T-helper 17 cell (primary cell): ENCODE measurements around the gene KIRREL3. TPM values are rescaled to one million over a fixed set of nuclear protein-coding genes. Genes with fewer than 3 reads are reported as not detected.

Experiments used
- ATAC-seq: fragments of 150-1000 bp; cut with Tn5 transposase; 2 replicates; pipeline ENCODE4 v1.10.0; 2021; ENCODE audit warnings: mild to moderate bottlenecking, moderate library complexity
- DNase-seq, 3 donors: peaks; one replicate each; pipeline versions ENCODE4 v3.0.0 to v3.0.0-alpha.2; 2020 to 2021
- H3K9me3 ChIP-seq: one replicate; pipeline ENCODE4 v1.7.0; 2013; ENCODE audit warnings: low read length, mild to moderate bottlenecking; ENCODE audit not compliant: control insufficient read depth, poor library complexity, severe bottlenecking
- H3K27ac Mint-ChIP-seq: one replicate; pipeline ENCODE4 v1.8.0; 2022; ENCODE audit warnings: mild to moderate bottlenecking, moderate library complexity, mixed read lengths
- H3K27me3 Mint-ChIP-seq: one replicate; pipeline ENCODE4 v1.8.0; 2022; ENCODE audit warnings: mixed read lengths
- H3K36me3 Mint-ChIP-seq: one replicate; pipeline ENCODE4 v1.8.0; 2022; ENCODE audit warnings: low read depth, mixed read lengths
- H3K4me1 Mint-ChIP-seq: one replicate; pipeline ENCODE4 v1.8.0; 2022; ENCODE audit warnings: mild to moderate bottlenecking, mixed read lengths
- H3K4me3 Mint-ChIP-seq: one replicate; pipeline ENCODE4 v1.8.0; 2022; ENCODE audit warnings: mild to moderate bottlenecking, moderate library complexity, mixed read lengths
- total RNA-seq, 4 donors: library from RNA in 2 of 4; stranded (reverse) in 2 of 4; gene quantifications; one replicate each; pipeline ENCODE4 v1.2.3 and lab custom pipeline; 2022 to 2026

Gene KIRREL3
- total RNA-seq, 2 donors from 2014 or later, result not detected

DNA sequence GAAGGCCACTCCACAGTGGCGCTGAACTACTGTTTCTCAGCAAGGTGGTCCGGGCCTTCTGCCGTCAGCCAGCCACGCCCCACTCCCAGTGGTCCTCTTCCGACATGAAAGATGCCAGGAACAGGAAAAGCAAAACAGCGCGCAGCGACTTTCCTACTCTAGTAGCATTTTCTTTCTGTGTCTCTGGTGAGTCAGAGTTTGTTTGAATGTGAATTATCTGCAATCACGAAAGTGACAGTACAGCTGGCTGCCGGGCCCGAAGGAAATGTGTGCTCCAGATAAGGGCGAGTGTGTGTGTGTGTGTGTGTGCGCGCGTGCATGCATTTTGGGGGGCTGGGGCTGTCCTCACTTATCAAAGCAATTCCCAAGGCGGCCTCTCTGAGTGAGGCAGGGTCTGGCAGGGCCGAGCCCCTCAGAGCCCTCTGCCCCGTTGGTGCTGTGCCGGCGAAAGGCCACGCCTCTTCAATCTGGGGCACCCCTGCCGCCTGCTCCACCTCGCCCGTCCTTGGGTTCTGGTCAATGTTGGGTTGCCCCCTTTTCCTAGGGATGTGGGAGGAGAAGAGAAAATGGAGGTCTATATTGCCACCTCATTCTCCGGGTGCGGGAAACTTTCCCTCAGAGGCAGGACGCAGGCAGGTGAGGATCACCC is 288.5 kb downstream of the KIRREL3 start:
- no peaks in the 10 kb centered on the region for H3K4me1 Mint-ChIP-seq
- H3K27ac Mint-ChIP-seq, result no peak overlapping the region
- H3K36me3 Mint-ChIP-seq, result no peaks in the 10 kb centered on the region
- DNase-seq (no peak), ATAC-seq (no peak)
- no peaks in the 10 kb centered on the region for H3K9me3 ChIP-seq
- no peak overlapping the region for H3K4me3 Mint-ChIP-seq
- H3K27me3 Mint-ChIP-seq, result peaks cover 31% of the 10 kb centered on the region

DNA sequence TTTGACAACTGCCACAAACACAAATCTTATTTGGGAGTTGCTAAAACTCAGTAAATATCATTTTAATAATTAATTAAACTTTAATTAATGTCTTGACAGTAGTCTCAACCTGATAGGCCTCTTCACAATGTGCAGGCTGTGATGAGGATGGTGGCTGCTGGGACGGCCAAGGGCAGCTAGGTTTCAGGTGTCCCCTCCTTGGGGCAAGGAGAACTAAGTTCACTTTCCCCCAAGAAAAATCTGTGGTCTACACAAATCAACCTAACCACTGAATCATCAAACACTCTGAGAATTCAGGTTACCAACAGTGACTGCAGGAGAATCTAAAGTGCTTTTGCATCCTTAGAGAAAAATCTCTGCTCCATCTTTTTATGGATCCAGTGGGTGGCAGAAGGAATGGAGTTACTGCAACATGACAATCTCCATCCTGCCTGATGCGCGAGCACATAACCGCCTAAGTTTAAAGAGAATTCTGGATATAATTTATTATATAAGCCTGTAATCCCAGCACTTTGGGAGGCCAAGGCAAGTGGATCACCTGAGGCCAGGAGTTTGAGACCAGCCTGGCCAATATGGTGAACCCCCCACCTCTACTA is 289.7 kb downstream of the KIRREL3 start:
- Mint-ChIP-seq H3K4me3 (no peak overlapping the region), H3K27me3 (peaks cover 31% of the 10 kb centered on the region)

DNA sequence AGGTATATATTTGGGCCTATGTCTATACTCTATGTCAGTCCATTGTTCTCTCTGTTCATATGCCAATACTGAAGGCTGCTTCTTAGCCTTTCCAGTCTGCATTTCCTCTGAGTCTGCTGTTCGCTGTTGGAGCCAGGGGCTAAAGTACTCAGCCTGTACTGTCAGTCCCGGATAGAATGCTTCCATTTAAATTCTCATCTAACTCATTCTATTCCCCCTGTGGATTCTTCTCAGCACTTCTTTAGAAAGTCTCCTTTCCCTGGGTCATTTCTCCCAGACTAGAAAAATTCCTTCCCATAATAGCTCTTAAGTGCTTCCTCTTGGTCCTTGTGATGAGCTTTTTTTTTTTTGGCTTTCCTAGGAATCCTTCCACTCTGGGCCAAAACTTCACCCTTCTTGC is 293.1 kb downstream of the KIRREL3 start:
- no peak overlapping the region for H3K27ac Mint-ChIP-seq
- no peaks in the 10 kb centered on the region for H3K9me3 ChIP-seq
- DNase-seq (no peak), ATAC-seq (no peak)
- H3K4me3 Mint-ChIP-seq, result no peak overlapping the region
- H3K27me3 Mint-ChIP-seq, result peaks cover 23% of the 10 kb centered on the region
- H3K36me3 Mint-ChIP-seq, result no peaks in the 10 kb centered on the region
- no peaks in the 10 kb centered on the region for H3K4me1 Mint-ChIP-seq

More for the DNA sequence above, 289.7 kb downstream of the KIRREL3 start:
- no peak overlapping the region for H3K27ac Mint-ChIP-seq
- no peaks in the 10 kb centered on the region for H3K4me1 Mint-ChIP-seq
- ATAC-seq (no peak), DNase-seq (no peak)
- H3K9me3 ChIP-seq, result no peaks in the 10 kb centered on the region
- H3K36me3 Mint-ChIP-seq, result no peaks in the 10 kb centered on the region

DNA sequence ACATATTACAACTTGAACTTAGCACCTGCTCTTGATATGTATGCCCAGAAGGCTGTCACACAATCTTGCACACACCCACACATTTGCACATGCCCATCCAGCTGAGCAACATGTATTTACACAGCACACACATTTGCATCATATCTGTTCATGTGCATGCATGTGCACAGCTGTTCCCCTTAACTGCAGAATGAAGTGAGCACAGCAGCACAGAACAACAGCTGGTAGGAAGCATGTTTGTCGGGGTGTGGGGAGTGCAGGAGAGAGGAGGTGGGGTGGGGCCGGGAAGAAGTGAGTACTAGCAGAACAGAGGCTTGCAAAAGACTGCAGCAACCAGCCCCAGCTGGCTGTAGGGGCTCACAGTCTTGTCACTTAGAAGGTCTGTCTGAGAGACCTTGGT is 296.5 kb downstream of the KIRREL3 start:
- no peak overlapping the region for H3K27ac Mint-ChIP-seq
- H3K27me3 Mint-ChIP-seq, result peaks cover 19% of the 10 kb centered on the region
- no peaks in the 10 kb centered on the region for H3K9me3 ChIP-seq
- no peaks in the 10 kb centered on the region for H3K36me3 Mint-ChIP-seq
- H3K4me3 Mint-ChIP-seq, result no peak overlapping the region
- DNase-seq, result no peak
- no peak for ATAC-seq
- H3K4me1 Mint-ChIP-seq, result no peaks in the 10 kb centered on the region

DNA sequence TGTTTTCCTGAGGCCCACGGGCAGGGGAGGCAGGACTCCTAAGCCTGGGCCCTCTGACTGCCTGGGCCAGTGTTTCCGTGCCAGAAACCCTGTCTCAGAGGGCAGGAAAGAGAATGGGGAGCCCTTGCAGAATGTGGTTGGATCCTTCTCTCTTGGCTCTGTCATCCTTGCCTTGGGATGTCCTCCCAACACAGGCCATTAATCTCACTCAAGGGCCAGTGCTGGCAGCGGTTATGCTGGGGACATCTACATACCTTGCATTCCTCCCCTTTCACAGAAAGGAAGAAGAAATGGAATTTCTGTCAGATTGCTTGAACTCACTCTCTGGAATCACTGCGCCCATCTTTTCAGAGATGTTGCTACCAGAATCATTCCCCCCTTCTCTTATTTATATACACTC is 296.9 kb downstream of the KIRREL3 start:
- no peak overlapping the region for H3K27ac Mint-ChIP-seq
- ATAC-seq, result no peak
- H3K4me3 Mint-ChIP-seq, result no peak overlapping the region
- DNase-seq, result no peak
- H3K27me3 Mint-ChIP-seq, result peaks cover 18% of the 10 kb centered on the region
- no peaks in the 10 kb centered on the region for H3K36me3 Mint-ChIP-seq
- no peaks in the 10 kb centered on the region for H3K4me1 Mint-ChIP-seq
- H3K9me3 ChIP-seq, result no peaks in the 10 kb centered on the region

DNA sequence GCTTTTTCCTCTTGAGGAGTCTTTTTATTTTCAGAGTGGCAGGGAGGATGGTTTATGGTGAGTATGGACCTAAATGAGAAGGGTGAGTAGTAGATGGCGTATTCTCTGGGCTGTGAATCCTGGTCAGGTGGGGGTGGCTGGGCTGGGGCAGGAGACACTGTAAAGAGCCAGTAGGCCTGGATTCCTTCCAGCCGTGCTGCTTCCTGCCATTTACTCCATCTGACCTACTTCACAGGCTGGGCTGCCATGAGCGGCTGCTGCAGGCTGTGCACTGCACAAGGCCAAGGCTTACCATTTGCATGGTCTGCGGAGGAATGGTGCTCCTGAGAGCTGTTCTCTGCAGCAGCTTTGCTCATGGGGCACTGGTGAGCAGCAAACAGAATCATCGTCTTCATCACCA is 297.6 kb downstream of the KIRREL3 start:
- H3K9me3 ChIP-seq, result no peaks in the 10 kb centered on the region
- ATAC-seq, result no peak
- no peak overlapping the region for H3K27ac Mint-ChIP-seq
- H3K4me1 Mint-ChIP-seq, result no peaks in the 10 kb centered on the region
- peaks cover 24% of the 10 kb centered on the region for H3K27me3 Mint-ChIP-seq
- no peak overlapping the region for H3K4me3 Mint-ChIP-seq
- H3K36me3 Mint-ChIP-seq, result no peaks in the 10 kb centered on the region
- no peak for DNase-seq

DNA sequence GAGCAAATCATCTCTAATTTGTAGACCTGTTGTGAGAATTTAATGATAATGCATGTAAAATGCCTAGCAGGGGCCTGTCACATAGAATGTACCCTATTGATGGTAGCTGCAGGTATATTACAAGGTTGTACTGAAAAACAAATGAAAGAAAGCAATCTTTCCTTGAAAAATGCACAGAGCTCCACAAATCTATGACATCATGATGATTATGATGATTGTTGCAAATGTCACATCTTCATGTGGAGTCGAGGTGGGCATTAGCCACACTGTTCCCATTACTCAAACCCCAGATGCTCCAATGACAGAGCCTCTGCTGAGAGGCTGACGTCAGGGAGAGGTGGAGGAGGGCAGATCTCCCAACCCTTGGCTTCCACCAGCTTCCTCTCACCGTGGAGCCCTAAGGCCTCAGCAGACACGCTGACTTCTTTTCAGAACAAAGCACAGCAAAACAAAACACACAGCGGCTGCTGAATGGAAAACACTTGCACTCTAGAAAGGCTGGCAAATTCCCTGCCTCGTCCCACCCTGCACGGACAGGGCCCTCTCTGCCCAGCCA is 298.3 kb downstream of the KIRREL3 start:
- DNase-seq (no peak), ATAC-seq (no peak)
- H3K9me3 ChIP-seq, result no peaks in the 10 kb centered on the region
- H3K4me3 Mint-ChIP-seq, result no peak overlapping the region
- peaks cover 26% of the 10 kb centered on the region for H3K27me3 Mint-ChIP-seq
- H3K36me3 Mint-ChIP-seq, result no peaks in the 10 kb centered on the region
- H3K4me1 Mint-ChIP-seq, result no peaks in the 10 kb centered on the region
- H3K27ac Mint-ChIP-seq, result no peak overlapping the region

DNA sequence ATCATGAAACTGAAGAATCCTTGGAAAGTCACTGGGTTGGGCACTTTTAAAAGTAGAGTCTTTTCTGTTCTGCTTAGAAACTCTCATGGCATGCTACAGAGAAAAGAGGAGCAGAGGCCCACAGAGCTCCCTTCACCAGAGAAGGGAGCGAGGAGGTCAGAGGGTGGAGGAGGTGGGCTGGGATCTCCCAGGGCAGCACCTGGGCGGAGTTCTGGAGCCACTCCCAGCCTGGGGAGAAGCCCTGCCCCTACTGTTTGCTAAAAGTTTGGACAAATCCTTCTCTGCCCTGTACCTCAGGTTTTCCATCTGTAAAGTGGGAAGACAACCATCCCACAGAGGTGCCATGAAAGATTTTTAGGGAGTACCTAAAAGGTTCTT is 299.1 kb downstream of the KIRREL3 start:
- H3K36me3 Mint-ChIP-seq, result no peaks in the 10 kb centered on the region
- H3K27ac Mint-ChIP-seq, result no peak overlapping the region
- DNase-seq (no peak), ATAC-seq (no peak)
- H3K27me3 Mint-ChIP-seq, result peaks cover 26% of the 10 kb centered on the region
- H3K4me1 Mint-ChIP-seq, result no peaks in the 10 kb centered on the region
- H3K9me3 ChIP-seq, result no peaks in the 10 kb centered on the region
- H3K4me3 Mint-ChIP-seq, result no peak overlapping the region

DNA sequence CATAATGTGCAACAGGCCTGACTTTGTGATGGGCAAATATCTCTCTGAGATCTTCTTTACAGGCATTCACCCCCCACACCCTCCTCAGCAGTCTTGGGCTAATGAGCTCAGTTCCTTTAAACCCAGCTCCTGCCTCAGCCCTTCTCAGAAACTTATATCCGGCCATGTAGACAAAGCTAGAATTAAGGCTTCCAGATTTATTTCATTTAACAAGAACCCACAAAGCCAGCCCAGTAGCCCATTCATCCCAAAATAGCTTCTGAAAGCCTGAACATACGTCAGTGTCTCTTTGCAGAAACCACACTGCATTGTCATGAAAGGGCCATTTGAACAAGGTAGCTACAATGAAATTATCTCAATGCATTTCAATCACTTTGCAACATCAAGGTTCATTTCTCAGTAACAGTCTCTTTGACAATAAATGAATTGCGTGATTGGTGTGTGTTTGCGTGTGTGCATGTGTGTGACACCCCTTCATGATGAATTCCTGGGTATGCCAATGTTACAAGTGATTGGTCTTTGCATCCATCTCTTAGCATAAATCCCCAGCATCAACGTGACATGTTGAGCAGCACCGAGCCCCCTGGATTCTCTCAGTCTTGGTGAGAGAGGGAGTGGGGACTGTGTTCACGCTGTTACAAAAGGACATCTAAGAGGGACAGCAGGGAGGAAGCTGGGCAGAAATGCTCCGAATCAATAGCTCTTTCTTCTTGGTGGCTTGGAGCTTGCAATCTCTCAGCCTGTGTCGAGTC is 299.6 kb downstream of the KIRREL3 start:
- no peak for ATAC-seq
- DNase-seq, result no peak

DNA sequence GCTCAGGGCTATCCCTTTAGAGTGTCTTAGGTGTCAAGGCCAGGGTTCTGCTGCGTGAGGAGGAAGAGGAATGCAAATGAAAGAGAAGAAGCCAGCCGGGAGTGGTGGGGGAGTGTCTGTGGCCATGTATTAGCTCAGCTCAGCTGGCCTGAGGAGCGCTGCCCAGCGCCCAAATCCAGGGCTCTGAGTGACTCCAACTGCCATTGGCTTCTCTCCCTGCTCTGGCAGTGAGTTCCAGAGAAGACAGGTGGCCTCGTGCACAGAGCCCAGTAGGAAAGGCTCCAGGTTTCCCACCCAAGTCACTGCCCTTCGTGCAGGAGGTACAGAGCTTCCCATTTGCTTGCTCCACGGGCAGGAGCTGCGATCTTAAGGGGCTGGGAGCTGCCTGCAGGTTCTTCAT is 302.0 kb downstream of the KIRREL3 start:
- H3K9me3 ChIP-seq, result no peaks in the 10 kb centered on the region
- no peaks in the 10 kb centered on the region for H3K4me1 Mint-ChIP-seq
- no peak overlapping the region for H3K27ac Mint-ChIP-seq
- no peaks in the 10 kb centered on the region for H3K36me3 Mint-ChIP-seq
- DNase-seq (no peak), ATAC-seq (no peak)
- no peak overlapping the region for H3K4me3 Mint-ChIP-seq
- H3K27me3 Mint-ChIP-seq, result peaks cover 26% of the 10 kb centered on the region

More for the DNA sequence above, 299.6 kb downstream of the KIRREL3 start:
- no peaks in the 10 kb centered on the region for H3K4me1 Mint-ChIP-seq
- H3K9me3 ChIP-seq, result no peaks in the 10 kb centered on the region
- H3K36me3 Mint-ChIP-seq, result no peaks in the 10 kb centered on the region
- H3K4me3 Mint-ChIP-seq, result no peak overlapping the region
- H3K27me3 Mint-ChIP-seq, result peaks cover 26% of the 10 kb centered on the region
- no peak overlapping the region for H3K27ac Mint-ChIP-seq

DNA sequence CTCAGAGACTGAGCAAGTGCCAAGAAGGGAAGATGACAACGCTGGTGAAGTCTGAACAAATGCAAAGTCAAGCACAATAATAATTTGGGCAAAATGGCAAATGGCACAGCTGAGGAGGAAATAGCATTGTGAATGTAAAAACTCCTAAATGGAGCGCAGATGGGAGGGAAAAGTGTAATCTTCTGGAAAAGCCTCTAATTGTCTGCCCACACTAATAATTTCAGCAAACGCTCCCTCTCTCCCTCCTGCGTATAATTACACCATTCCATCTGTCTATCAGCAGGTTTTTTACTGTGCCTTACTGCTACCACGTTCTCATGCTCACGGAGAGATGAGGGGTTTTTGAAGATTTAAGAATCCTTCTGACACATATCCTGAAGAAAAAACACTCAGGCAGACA is 302.6 kb downstream of the KIRREL3 start:
- no peak for ATAC-seq
- Mint-ChIP-seq H3K4me3 (no peak overlapping the region), H3K27ac (no peak overlapping the region), H3K27me3 (peaks cover 26% of the 10 kb centered on the region), H3K4me1 (no peaks in the 10 kb centered on the region), H3K36me3 (no peaks in the 10 kb centered on the region)
- DNase-seq, result no peak
- no peaks in the 10 kb centered on the region for H3K9me3 ChIP-seq

DNA sequence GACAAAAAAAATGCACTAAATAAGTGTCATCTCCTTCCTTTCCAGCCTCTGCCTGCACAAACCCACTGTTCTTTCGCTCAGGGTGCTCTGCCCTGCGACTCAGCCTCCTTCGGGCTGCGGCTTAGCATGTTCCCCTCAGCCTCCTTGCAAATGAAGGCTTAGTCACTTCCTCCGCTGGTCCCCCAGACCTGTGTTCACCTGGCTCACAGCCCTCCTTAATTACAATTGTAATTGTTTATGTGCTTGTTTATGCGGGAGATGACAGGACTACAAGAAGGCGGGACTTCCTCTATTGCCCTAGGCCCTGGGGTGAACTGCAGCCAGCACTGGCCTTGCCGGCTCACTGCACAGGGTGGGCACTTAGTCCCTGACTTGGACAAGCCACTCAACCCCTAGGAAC is 303.6 kb downstream of the KIRREL3 start:
- H3K36me3 Mint-ChIP-seq, result no peaks in the 10 kb centered on the region
- no peak overlapping the region for H3K4me3 Mint-ChIP-seq
- peaks cover 20% of the 10 kb centered on the region for H3K27me3 Mint-ChIP-seq

DNA sequence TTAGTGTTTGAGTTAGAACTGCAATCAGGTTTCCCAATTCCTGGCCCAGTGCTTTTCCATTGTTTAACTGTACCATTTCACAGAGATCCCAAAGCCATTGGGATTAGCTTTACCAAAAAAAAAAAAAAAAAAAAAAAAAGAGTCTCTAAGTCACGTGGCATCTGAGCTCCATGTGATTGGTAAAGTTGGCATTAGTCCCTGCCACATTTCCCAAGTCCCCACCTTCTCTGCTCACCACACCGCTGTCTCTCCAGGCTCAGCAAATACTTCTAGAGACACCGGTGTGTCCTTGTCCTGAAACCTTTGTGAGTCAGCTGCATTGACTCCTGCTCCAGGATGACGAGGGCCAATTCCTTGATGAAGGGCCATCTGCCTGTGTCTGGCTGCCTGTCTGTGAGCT is 305.3 kb downstream of the KIRREL3 start:
- no peaks in the 10 kb centered on the region for H3K4me1 Mint-ChIP-seq
- DNase-seq (no peak), ATAC-seq (no peak)
- no peak overlapping the region for H3K4me3 Mint-ChIP-seq
- H3K36me3 Mint-ChIP-seq, result no peaks in the 10 kb centered on the region
- H3K9me3 ChIP-seq, result no peaks in the 10 kb centered on the region
- H3K27me3 Mint-ChIP-seq, result peaks cover 15% of the 10 kb centered on the region
- H3K27ac Mint-ChIP-seq, result no peak overlapping the region

More for the DNA sequence above, 303.6 kb downstream of the KIRREL3 start:
- Mint-ChIP-seq H3K4me1 (no peaks in the 10 kb centered on the region), H3K27ac (no peak overlapping the region)
- no peaks in the 10 kb centered on the region for H3K9me3 ChIP-seq
- ATAC-seq, result no peak
- no peak for DNase-seq
